ENCODE measurements around the gene C8G.

C8G gene

GRCh38 chr9:136968333-136969127 is 23.5 kb downstream of the C8G start:
- ATAC-seq (no peak), DNase-seq (no peak)

- ATAC-seq (no peak), DNase-seq (no peak)
Measured at GRCh38 chr9:136969150-136969549, 24.1 kb downstream of the C8G start.

GRCh38 chr9:136969774-136970173 is 24.7 kb downstream of the C8G start:
- no peak for ATAC-seq
- DNase-seq: no peak

- DNase-seq (no peak), ATAC-seq (no peak)
Measured at GRCh38 chr9:136970361-136970760, 25.3 kb downstream of the C8G start.

GRCh38 chr9:136971746-136972145 is 26.7 kb downstream of the C8G start:
- no peak for DNase-seq
- ATAC-seq: no peak

- ATAC-seq (no peak), DNase-seq (no peak)
Measured at GRCh38 chr9:136972335-136972734, 27.3 kb downstream of the C8G start.

GRCh38 chr9:136972743-136973142 is 27.7 kb downstream of the C8G start:
- DNase-seq: no peak
- ATAC-seq: no peak

- no peak for DNase-seq
- no peak for ATAC-seq
Measured at GRCh38 chr9:136973618-136974617, 28.9 kb downstream of the C8G start.

GRCh38 chr9:136974817-136975535 is 29.9 kb downstream of the C8G start:
- ATAC-seq (no peak), DNase-seq (no peak)

- ATAC-seq (no peak), DNase-seq (peak; percentile 64)
Measured at GRCh38 chr9:136975644-136976043, 30.6 kb downstream of the C8G start.

GRCh38 chr9:136977223-136977622 is 32.2 kb downstream of the C8G start, which contains the start of gene PTGDS:
TSS of gene PTGDS (plus strand) at chr9:136977504. CDS start at chr9:136977579, 75 bp downstream.
- DNase-seq: no peak

GRCh38 chr9:136977649-136978072 is 32.6 kb downstream of the C8G start:
- ATAC-seq (no peak), DNase-seq (no peak)

More at GRCh38 chr9:136977223-136977622, 32.2 kb downstream of the C8G start, which contains the start of gene PTGDS:
- ATAC-seq: no peak

- DNase-seq (peak; percentile 74), ATAC-seq (peak; percentile 16)
Measured at GRCh38 chr9:136978073-136978864, 33.2 kb downstream of the C8G start.

GRCh38 chr9:136978865-136979544 is 34.0 kb downstream of the C8G start:
- no peak for ATAC-seq

GRCh38 chr9:136979769-136980587 is 34.9 kb downstream of the C8G start:
- DNase-seq (no peak), ATAC-seq (no peak)

More at GRCh38 chr9:136978865-136979544, 34.0 kb downstream of the C8G start:
- DNase-seq: no peak

- DNase-seq: no peak
- ATAC-seq: no peak
Measured at GRCh38 chr9:136980669-136981478, 35.8 kb downstream of the C8G start.

GRCh38 chr9:136981588-136982231 is 36.7 kb downstream of the C8G start:
- no peak for DNase-seq
- no peak for ATAC-seq
